Calu3 (cell line): ENCODE data around the gene INSRR. TPM values are rescaled to one million over a fixed set of nuclear protein-coding genes. Genes with fewer than 3 reads are reported as not detected.

Experiments
- BruUV-seq: library from RNA; stranded (reverse); fragments of 400-500 nt; replicated peaks from 2 replicates; lab custom pipeline; 2021; lab: Mats Ljungman, UMichigan
- CTCF ChIA-PET: fragments of 300-600 bp; sonication (Branson Sonifier 250); formaldehyde crosslinking; loops from one replicate; lab custom pipeline; 2022; ENCODE audit warnings: antibody characterized with exemption; lab: Charles Lee
- DNase-seq: peaks from one replicate; pipeline ENCODE4 v3.0.0; 2022
- H3K27ac Mint-ChIP-seq: one replicate; pipeline ENCODE4 v1.8.0; 2022; ENCODE audit warnings: mixed read lengths; ENCODE audit not compliant: unreplicated experiment
- H3K27me3 Mint-ChIP-seq: one replicate; pipeline ENCODE4 v1.8.0; 2022; ENCODE audit warnings: mixed read lengths; ENCODE audit not compliant: unreplicated experiment
- H3K36me3 Mint-ChIP-seq: one replicate; pipeline ENCODE4 v1.8.0; 2022; ENCODE audit warnings: mild to moderate bottlenecking, moderate library complexity, mixed read lengths; ENCODE audit not compliant: insufficient read depth, unreplicated experiment
- H3K4me1 Mint-ChIP-seq: one replicate; pipeline ENCODE4 v1.8.0; 2022; ENCODE audit warnings: mild to moderate bottlenecking, low read depth, mixed read lengths; ENCODE audit not compliant: unreplicated experiment
- H3K4me3 Mint-ChIP-seq: one replicate; pipeline ENCODE4 v1.8.0; 2022; ENCODE audit warnings: mild to moderate bottlenecking, low read depth, moderate library complexity, mixed read lengths; ENCODE audit not compliant: unreplicated experiment
- H3K9me3 Mint-ChIP-seq: one replicate; pipeline ENCODE4 v1.8.0; 2022; ENCODE audit warnings: low read depth, mixed read lengths; ENCODE audit not compliant: unreplicated experiment
- intact Hi-C: fragments of 100-400 bp; cut with micrococcal nuclease; formaldehyde crosslinking; loops from one replicate; pipeline ENCODE4 v1.10.0; 2022; ENCODE audit not compliant: unreplicated experiment
- total RNA-seq: library from RNA; stranded (reverse); gene quantifications from 2 replicates; pipeline ENCODE4 v1.2.3, GENCODE V29; 2022
- TF ChIP-seq, protein P1 (sequence below): fragments of 200-600 bp; IDR thresholded peaks from one replicate; pipeline ENCODE4 v1.8.0; 2022; ENCODE audit warnings: antibody characterized with exemption; ENCODE audit not compliant: unreplicated experiment

Gene INSRR
- total RNA-seq, 1 experiment from 2014 or later, result not detected

DNA sequence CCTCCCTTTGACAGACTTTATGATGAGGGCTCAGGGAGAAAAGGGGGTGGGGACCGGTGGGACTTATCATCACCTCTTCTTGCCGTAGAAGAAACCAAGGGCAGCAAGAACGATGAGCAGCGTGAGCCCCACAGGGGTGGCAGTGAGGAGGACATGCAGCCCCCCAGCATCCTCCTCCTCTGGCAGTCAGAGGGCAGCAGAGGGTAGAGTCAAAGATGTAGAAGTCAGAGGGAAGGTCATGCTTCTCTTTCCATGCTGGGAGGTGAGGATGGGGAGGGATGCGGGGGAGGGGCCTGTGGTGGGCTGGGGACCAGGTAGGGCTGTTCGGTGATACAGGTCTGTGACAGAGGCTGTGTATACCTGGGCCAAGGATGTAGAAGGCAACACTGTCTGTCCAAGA lies 14.8 kb downstream of the INSRR start:
- no peak overlapping the region for H3K27ac Mint-ChIP-seq

DNA sequence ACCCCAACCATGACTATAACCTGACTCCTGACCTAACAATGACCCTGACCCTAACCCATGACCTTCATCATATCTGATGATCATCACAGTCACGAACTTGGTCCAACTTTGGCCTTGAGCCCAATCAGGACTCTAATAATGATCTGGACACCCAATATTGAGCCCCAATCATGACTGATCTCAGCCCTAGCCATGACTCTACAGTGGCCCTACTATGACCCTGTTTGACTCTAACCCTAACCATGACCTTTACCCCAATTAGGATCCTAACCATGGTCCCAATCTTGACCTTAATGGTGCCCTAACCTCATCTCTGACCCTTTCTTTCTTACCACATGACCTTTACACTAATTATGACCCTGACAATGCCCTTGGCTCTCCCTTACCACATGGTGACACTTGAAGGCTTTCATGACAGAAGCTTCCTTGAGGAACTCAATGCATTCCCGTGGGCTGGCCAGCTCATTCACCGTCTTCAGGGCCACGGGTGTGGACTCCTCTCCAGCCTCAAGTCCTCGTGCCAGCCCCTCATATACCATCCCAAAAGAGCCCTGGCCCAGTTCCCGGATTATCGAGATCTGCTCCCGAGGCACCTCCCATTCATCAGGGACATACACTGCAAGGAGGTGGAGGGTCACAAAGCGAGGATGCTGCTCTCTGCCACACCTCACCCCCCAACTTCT lies 16.2 kb downstream of the INSRR start:
- Mint-ChIP-seq H3K27me3 (peaks cover 100% of the 10 kb centered on the region), H3K4me3 (no peak overlapping the region), H3K9me3 (peaks cover 2% of the 10 kb centered on the region), H3K4me1 (no peaks in the 10 kb centered on the region), H3K36me3 (no peaks in the 10 kb centered on the region), H3K27ac (no peak overlapping the region)
- TF ChIP-seq, protein P1, sequence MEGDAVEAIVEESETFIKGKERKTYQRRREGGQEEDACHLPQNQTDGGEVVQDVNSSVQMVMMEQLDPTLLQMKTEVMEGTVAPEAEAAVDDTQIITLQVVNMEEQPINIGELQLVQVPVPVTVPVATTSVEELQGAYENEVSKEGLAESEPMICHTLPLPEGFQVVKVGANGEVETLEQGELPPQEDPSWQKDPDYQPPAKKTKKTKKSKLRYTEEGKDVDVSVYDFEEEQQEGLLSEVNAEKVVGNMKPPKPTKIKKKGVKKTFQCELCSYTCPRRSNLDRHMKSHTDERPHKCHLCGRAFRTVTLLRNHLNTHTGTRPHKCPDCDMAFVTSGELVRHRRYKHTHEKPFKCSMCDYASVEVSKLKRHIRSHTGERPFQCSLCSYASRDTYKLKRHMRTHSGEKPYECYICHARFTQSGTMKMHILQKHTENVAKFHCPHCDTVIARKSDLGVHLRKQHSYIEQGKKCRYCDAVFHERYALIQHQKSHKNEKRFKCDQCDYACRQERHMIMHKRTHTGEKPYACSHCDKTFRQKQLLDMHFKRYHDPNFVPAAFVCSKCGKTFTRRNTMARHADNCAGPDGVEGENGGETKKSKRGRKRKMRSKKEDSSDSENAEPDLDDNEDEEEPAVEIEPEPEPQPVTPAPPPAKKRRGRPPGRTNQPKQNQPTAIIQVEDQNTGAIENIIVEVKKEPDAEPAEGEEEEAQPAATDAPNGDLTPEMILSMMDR, result no peak
- DNase-seq, result no peak
- intact Hi-C loops, result no loop called here
- CTCF ChIA-PET, result no interaction called here
- BruUV-seq, result no TSS peak

More for the DNA sequence above, 14.8 kb downstream of the INSRR start:
- Mint-ChIP-seq H3K27me3 (peaks cover 99% of the 10 kb centered on the region), H3K36me3 (no peaks in the 10 kb centered on the region), H3K9me3 (peaks cover 2% of the 10 kb centered on the region), H3K4me1 (no peaks in the 10 kb centered on the region), H3K4me3 (no peak overlapping the region)
- CTCF ChIA-PET, result no interaction called here
- TF ChIP-seq, protein P1, result no peak
- DNase-seq, result no peak
- intact Hi-C loops, result no loop called here
- BruUV-seq, result no TSS peak

DNA sequence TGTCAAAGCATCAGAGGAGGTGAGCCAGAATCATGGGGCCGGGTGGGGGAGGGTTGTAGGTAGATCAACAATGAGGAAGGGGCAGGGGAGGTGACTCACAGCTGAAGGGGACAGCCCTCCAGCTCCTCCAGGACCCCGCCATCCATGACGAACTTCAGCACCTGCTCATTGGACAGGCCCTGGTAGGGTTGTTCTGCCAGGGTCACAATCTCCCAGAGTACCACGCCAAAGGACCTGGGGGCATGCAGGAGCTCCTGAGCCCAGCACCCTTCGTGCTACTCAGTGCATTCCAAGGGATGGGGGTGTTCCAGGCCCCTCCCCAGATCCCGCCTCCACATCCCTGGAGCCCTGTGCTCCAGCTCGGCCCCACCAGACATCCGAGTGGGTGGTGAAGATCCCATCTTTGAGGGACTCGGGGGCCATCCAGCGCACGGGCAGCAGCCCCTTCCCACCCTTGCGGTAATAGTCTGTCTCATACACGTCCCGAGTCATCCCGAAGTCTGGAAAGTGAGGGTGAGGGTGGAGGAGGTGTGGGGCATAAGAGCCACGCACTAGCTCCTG lies 17.5 kb downstream of the INSRR start:
- CTCF ChIA-PET, result no interaction called here
- H3K9me3 Mint-ChIP-seq, result peaks cover 2% of the 10 kb centered on the region

DNA sequence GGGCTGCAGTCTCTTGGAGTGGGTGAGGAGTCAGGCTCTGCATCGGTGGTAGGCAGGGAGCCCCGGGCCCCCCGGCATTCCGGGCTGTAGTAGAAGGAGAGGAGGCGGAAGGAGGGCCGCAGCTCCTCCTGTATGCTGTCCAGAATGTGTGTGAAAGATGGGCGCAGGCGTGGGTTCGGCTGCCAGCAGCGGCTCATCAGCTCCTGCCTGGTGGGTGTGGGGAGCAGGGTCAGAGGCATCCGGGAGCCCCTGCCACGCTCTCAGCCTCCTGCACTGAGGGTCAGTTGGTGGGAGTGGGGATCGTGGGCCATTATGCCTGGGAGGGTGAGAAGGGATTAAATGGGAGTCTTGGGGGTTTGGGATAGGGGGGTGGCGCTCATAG lies 18.0 kb downstream of the INSRR start:
- Mint-ChIP-seq H3K9me3 (peaks cover 2% of the 10 kb centered on the region), H3K36me3 (no peaks in the 10 kb centered on the region), H3K27me3 (peaks cover 100% of the 10 kb centered on the region), H3K4me3 (no peak overlapping the region), H3K27ac (no peak overlapping the region), H3K4me1 (no peaks in the 10 kb centered on the region)
- TF ChIP-seq, protein P1, result no peak
- no TSS peak for BruUV-seq
- DNase-seq, result no peak
- CTCF ChIA-PET, result no interaction called here
- intact Hi-C loops, result no loop called here

More for the DNA sequence above, 17.5 kb downstream of the INSRR start:
- H3K36me3 Mint-ChIP-seq, result no peaks in the 10 kb centered on the region
- no TSS peak for BruUV-seq
- TF ChIP-seq, protein P1, result no peak
- intact Hi-C loops, result no loop called here
- no peak for DNase-seq
- H3K27ac Mint-ChIP-seq, result no peak overlapping the region
- H3K4me1 Mint-ChIP-seq, result no peaks in the 10 kb centered on the region
- peaks cover 100% of the 10 kb centered on the region for H3K27me3 Mint-ChIP-seq
- no peak overlapping the region for H3K4me3 Mint-ChIP-seq
